KG1 (cell line): Measurements from ENCODE around the gene DOK7.

Experiments used
- DNase-seq: peaks from one replicate; lab custom pipeline; 2025; lab: John Stamatoyannopoulos, UW

Gene DOK7

DNA sequence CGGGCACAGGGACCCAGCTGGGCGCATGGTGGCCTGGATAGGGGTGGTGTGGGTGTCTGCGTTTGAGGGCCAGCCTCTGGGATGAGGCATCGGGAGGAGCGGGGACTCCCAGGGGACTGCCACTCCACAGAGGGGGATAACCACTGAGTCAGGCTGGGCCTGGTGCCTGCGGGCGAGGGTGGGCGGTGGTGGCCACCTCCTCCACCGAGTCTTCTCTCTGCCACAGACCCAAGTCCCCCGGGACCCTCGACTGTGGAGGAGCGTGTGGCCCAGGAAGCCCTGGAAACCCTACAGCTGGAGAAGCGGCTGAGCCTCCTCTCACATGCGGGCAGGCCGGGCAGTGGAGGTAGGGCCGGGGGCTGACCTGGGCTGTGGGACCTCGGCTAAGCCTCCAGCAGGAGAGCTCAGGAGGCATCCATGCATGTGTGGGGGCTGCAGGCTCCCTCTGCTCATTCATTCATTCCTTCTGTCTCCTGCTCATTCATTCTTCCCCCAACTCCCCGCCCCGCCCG is 26.4 kb downstream of the DOK7 start:
- no peak for DNase-seq

DNA sequence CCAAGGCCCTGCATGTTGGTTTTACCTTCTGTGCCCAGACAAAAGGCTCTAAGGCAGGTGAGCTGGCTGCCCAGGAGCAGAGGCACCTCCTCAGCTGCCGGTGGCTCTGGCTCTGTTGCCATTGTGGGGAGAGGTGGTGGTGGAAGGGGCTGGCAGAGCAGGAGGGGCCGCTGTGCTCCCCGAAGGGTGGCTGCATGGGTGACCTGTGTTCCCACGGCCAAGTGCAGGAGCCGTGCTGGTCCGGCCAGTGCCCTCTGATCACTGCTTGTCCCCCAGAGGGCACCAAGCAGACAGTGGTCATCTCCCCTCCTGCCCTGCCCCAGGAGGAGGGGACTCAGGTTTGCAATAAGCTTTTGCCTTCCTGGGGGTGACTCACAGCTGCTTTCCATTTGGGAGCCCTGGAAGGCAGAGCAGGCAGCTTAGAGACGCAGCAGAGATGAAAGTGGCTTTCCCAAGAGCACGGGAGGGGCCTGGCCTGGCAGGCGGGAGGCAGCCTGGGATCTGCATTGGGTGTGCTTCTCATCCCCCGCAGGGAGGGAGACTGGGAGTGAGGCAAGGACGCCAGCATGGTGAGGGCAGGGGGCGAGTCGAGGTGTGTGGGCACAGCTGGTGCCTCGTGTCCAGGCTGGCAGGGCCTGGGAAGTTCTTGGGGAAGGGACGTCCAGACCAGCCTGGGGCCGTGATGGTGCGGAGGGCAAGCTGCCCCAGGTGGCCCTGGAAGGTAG is 28.7 kb downstream of the DOK7 start:
- no peak for DNase-seq

DNA sequence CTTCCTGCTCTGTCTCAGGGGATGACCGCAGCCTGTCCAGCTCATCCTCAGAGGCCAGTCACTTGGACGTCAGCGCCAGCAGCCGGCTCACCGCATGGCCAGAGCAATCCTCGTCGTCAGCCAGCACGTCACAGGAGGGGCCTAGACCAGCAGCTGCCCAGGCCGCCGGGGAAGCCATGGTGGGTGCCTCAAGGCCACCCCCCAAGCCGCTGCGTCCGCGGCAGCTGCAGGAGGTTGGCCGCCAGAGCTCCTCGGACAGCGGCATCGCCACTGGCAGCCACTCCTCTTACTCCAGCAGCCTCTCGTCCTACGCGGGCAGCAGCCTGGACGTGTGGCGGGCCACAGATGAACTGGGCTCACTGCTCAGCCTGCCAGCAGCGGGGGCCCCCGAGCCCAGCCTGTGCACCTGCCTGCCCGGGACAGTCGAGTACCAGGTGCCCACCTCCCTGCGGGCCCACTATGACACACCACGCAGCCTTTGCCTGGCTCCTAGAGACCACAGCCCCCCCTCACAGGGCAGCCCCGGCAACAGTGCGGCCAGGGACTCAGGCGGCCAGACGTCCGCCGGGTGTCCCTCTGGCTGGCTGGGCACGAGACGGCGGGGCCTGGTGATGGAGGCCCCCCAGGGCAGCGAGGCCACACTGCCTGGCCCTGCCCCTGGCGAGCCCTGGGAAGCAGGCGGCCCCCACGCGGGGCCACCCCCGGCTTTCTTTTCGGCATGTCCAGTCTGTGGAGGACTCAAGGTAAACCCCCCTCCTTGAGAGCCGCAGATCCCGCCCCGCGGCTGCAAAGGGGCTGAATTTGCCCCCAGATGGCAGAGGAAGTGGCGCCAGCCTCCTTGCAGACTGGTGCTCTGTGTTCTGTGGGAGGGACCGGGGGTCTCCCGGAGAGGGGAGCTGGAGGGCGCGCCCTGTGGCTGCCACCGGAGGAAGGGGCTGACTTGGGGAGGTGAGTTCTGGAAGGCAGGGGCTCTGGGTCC is 29.9 kb downstream of the DOK7 start:
- no peak for DNase-seq

DNA sequence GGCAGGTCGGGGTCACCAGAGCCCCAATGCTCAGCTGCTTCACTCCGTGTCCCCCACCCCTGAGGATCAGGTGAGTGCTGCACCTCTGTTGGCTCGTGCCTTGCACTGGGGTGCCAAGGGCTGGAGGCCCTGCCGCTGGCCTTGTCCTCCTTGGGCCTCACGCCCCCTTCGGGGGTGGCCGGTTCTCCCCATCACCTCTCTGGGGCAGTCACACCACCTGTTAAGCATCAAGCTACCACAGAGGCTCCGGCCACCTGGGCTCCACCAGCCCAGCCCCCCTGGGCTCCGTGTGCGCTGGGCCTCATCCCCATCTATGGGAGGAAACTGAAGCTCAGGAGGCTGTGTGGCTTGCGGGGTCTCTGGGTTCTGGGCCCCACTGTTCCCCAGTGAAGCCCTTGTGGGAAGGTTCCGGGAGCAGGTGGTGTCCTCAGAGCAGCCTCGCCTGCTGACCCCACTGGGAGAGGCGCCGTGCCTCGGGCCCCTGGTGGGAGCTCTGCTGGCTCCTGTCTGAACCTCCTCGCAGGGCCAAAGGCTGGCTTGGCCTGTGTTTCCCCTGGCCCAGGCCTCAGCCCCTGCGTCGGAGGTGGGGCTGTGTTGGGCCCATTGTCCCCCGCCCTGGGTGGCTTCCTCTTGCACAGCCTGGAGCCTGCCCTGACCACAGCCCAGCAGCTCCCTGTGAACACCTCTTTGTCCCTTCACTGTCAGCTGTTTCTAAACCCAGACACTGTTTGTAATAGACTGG is 30.8 kb downstream of the DOK7 start:
- DNase-seq = no peak

DNA sequence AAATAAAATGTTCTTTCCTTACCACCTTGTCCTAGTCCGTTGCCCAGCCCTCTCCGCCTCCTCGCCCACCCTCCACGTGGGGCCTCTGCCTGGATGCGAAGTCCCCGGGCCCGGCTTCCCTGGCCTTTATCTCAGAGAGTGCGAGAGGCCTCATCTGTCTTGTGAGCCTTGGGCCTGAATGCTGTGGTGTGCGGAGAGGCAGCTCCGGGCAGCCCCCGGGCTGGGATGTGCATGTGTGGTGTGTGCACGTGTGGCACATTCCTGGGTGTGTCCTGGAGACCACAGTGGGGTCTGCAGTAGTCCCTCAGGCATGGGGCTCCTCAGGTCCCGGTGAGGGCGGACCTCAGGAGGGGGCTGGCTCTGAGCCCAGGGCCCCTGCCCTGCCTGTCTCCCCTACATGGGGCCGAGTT is 31.4 kb downstream of the DOK7 start:
- no peak for DNase-seq

DNA sequence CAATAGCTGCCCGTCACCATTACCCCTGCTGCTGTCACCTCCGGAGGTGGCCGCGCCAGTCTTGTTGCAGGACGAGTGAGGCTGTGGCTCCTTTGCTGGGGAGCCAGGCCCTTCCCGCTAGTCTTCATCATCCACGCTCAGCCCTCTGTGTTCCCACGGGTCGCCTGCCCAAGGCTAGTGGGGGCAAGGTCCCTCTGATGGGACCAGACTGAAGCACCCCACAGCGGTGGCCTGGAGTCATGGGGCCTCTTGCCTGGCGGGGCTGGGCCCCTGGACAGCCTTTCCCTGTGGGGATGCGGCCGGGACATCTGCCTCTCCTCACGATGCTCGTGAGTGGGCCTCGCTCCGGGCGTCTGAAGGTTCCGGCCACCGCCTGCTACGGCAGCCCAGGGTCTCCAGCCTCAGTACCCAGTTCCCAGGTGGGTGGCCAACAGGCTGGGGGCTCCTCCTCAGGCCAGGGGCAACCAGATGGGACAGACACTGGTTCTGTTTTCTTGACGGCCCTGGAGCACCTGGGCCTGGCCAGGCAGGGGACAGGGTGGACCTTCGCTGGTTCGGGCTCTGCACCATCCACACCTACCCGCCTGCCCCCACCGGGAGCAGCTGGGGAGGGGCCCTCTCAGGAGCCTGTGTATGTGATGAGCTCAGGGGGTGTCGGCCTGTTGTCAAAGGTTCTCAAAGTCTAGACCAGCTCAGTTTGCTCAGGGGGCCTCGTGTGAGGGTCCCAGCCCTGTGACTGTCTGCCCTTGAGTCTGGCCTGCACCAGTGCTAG is 32.3 kb downstream of the DOK7 start:
- no peak for DNase-seq

DNA sequence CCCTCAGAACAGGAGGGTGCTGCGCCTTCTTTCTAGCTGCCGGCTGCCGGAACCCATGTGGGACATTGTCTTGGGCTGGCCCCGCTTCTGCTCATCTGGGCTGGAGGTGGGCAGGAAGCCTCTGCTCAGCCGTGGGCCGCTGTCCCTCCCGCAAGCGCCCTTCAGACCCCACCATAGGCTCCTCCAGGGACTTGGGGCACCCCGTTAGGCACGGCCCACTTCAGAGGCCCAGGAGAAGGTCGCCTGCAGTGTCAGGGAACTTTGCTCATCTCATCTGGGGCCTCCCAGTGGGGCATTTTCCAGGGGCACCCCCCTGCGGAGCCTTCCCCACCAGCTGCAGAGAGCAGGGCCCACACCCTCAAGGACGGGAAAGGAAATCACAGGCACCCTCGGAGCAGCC is 32.9 kb downstream of the DOK7 start:
- DNase-seq = no peak

DNA sequence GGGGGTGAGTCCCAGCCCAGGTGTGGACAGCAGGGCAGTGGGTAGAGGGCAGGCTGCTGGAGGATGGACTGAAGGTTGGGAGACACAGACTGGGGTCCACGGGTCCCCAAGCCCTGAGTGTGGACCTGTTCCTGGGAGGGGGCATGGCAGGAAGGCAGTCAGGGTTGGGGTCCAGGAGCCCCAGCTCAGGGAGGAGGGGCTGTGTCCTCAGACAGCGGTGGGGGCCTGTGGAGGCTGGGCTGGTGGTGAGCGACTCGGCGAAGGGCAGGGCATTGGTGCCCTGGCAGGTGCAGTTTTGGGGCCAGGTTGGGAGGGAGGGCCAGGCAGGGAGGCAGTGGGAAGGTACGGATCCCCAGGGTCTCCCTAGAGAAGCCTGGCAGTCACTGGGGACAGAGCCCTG is 34.0 kb downstream of the DOK7 start:
- no peak for DNase-seq

DNA sequence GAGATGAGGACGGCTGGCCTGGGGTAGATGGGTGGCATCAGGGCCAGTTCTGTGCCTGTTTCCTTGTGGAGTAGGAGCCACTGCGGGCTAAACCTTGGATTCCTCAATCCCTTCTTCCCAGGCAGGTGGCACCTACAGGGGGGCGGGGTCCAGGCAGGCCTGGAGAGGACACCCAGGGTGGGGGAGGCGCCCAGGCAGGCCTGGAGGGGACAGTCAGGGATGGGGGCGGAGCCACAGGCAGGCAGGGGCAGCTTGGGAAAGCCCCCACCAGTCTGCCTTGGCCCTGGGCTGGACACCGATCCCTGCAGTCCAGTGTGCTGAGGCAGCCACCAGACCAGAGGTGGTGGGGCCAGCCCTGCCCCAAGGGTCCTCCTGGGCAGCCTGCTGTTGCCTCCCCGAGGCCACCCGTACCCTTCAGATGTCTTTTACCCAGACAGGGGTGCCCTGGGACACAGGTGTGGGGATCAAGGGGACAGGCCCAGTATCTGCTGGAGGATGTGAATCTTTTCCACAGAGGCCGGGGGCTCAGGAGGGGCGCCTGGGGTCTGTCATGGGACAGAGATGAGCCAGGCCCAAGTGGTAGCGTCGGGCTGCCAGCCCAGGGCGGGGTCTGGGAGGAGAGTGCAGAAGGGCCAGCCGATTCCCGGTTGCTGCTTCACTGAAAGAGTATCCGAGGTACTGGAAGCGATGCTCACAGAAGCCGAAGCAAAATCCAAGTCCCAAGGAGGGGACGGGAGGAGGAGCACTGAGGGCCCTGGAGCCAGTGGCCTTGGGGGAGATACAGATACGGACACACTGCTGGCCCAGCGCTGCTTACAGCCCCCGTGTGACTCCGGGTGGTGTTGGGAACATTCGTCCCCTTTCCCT is 34.6 kb downstream of the DOK7 start:
- DNase-seq = no peak

DNA sequence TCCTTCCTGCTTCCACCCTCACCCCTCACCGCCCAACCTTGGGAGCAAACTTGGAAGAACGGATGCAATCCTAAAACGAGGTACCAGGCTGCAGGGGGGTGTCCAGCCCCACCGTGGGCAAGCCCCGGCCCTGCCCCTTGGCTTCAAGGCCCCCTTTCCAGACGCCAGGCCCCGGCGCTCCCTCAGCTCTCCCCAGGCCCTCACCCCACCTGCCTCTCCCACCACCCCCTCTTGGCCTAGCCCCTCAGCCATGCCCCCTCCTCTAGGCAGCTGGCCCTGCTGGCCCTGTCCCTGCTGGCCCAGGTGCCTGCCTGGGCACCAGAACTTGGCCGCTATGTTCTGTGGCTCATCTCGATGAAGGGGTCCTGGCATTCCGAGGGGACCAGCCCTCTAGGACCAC is 35.3 kb downstream of the DOK7 start:
- DNase-seq = no peak

DNA sequence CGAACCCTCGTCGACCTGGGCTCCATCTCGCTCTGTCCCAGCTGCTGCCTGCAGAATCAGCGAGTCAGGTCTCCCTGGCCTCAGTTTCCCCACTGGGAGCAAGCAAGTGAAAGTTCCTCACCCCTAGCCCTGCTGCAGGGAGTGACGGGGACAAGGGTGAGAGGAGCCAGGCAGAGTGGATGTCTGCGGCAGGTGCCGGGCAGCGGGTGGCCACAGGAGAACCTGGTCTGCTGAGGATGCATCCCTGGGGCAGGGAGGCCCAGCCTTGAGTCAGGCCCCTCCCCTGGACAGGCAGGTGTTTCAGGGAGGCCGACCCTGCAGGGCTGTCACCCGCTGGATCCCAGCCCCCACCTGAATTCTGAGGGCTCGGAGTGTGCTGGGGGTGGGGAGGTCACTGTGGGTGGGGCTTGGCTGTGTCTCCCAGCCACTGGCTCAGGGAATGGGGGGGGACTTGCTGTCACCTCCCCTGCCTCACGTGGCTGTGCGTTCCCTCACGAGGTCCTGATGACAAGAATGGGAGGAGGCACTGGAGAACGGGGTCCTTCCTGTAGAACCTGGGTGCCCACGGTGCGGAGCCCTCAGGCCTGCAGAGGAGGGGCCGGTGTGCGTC is 35.9 kb downstream of the DOK7 start:
- no peak for DNase-seq

DNA sequence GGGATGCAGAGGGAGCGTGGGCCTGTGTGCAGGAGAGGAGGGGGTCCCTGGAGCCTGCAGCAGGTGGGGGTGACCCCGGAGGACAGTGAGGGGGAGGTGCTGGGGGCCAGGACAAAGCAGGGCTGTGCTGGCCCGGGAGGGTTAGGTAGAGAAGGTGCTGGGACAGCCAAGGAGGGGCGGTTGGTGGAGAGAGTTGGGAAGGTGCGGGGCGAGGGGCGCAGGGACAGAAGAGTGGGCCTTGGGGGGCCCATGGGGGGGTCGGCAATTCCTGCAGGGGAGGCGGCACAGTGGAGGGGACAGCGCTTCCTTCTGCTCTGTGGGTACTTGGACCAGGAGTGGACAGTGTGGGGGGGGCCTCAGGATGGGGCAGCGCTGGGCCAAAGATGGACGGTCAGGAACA is 36.6 kb downstream of the DOK7 start:
- no peak for DNase-seq

DNA sequence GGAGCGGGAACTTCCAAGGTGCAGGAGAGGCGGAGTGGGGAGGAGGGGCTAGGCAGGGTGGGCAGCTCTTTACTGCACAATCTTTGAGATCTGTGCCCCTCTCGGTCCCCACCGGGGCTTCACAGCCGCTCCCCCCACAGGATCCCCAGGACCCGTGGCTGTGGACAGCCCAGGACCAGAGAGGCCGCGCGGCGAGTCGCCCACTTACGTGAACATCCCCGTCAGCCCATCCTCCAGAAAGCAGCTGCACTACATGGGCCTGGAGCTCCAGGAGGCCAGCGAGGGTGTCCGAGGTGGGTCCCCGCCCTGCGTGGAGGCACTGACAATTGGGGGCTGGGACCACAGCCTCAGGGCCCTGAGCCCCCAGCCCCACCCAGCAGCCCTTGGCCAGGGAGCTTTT is 37.0 kb downstream of the DOK7 start:
- no peak for DNase-seq

DNA sequence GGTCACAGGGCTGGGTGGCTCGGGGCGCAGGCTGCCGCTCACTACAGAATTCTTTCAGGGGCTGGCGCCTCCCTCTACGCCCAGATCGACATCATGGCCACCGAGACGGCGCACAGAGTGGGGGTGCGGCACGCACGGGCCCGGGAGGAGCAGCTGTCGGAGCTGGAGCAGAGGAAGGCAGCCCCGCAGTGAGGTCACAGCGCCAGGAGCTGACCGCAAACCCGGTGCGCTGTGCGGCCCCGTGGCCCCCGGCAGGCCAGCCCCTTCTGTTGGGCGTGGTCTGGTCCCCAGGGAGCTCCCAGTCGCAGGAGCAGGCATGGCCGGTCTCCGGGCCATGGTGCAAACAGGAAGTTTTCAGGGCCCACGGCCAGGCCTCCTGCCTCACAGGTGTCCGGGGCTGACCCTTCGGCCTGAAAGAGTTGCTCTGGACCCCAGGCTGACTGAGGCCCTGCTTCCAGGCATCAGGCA is 37.6 kb downstream of the DOK7 start:
- DNase-seq = no peak

DNA sequence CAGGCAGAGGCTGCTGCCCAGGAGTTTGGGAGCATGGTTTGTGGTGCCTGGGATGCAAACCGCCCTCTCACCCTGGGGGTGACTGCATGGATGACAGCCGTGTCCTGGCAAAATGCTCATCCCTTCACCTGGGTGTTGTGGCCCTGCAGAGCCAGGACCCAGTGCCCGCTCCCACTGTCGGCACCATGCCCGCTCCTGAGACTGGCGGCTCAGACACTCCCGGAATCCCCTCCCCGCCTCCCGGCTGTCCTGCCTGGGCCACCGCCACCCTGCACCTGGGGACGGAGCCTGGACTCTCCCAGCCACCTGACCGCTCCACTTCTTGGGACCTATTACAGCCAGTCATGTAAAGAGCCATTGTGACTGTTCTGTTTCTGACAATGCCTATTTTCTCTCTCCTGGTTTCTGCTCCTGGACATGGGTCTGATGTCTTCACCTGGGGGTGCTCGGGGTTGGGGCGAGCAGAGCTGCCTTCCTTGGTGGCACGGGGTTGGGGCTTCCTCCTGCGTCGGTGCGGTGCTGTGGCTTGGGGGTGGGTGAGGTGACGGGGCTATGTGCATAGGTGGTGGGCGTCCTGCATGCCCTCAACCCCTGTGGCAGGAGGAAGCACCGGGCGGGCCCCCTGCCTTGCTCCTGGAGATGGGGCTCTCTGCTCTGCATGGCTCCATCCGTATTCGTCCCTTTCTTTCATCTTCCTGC is 38.2 kb downstream of the DOK7 start:
- DNase-seq = no peak

DNA sequence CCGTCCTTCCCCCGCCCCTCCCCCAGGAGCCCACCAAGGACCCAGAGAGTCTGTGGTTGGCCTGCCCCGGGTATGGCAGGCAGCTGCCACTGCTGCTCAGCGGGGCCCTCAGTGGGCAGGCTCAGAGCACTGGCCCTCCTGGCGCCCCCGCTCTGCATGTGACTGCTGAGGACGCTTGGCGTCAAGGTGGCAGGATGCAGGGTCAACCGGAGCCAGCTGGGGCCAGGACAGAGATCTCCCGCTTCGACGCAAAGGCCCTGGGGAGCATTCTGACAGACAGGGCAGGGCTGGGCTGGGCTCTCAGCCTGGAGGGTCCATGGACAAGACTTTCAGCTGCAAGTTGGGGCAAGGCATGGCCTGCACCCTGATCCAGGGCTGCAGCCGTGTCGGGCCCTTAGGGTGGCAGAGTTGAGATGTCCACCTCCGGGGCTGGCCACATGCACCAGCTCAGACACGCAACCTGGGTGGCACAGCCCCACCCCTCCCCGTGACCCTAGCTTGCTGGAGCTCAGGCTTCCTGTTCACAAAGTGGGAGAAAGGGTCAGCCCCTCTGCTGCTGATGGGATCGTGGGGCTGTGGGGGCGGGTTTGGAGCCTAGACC is 38.8 kb downstream of the DOK7 start:
- no peak for DNase-seq

DNA sequence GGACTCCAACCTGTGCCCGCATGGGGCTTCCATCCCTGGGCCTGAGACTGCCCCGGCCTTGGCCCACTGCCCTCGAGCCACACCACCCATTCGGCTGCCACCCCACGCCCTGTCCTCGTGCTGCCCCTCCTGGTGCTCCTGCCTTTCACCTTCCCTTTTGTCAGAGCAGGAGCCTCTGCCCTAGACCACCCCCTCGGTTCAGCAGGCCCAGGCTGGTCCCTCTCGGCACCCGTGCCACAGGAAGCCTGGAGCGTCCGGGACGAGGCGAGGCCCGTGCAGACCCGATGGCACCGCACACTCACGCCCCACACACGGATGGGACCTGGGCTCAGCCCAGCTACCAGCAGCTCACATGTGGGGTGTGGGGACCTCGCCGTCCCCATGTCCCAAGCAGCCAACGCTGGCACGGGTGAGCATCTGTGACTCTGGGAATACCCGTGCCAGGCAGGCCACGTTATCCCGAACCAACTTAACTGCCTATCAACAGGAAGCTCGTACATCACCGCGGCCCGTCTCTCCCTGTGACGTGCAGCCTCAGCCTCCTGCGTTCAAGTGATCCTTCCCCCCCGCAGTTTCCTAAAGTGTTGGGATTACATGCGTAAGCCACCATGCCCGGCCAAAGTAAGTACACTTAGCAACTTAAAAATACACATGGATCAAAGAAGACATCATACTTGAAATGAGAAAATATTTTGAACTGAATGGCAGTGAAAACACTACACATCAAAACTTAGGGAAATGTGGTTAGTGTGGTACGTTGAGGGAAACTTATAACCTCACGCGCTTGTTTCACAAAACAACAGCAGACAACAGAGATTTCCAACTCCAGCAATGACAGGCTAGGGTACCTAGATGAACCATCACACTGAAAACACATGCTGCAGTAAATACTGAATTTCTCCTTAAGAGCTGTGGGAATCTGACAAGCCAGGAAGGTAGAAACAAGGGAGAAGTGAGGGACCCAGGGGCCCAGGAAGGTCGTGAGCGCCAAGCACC is 40.1 kb downstream of the DOK7 start:
- DNase-seq = no peak

DNA sequence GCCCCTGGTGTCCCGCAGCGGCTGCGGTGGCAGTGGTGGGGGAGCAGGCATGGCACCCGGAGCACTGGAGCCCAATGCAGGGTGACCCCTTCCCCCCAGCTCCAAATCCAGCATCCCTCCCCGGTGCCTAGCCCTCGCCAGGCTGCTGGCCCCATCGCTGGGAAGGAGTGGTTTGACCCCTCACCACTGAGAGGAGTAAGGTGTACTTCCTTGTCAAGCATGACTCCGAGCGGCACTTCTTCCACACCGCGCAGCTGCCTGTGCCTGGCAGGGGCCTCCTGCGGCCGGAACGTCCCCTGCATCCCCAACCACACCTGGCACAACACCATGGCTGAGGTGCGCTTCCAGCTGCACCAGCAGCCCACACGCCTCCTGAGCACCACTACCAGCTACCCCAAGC is 42.1 kb downstream of the DOK7 start:
- no peak for DNase-seq
